ENCODE results near the gene LEPROT.

Gene LEPROT

DNA sequence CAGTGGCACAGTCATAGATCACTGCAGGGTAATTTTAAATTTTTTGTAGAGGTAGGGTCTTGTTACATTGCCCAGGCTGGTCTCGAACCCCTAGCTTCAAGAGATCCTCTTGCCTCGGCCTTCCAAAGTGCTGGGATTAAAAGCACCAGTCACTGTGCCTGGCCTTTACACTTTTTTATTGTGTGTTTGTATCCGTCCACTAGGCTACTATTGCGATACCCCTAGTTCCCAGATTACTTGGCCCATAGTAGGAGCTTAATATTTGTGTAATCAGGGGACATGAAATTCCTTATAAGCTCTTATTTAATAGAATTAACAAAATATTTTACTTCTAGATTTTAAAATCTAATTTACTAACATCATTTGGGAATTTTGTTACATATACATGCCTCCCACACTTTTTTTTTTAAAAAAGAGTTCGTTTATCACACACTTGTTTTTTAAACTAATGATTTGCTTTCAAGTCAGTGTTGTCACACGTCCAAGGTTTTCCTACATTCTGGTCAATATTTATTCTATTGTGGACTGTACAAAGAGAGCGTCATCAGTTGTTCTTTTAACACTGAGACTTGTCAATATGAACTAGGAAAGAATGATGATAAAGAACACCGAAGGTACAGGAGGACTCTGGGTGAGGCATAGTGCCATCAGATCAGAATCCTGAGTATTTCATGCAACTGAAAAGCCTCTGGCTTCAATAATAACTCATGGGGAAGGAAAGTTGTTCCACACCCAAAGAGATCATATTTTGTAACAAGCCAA is 63.7 kb downstream of the LEPROT start:
- H3K4me3 ChIP-seq (ENCODE audit: low read depth, low read length): no peak overlapping the region
- TF ChIP-seq CTCF (conservative IDR thresholded peaks at IDR 0.05; ENCODE audit: low read depth, low read length): no peak
- no peak for DNase-seq (ENCODE audit: low read depth)

Data from choroid plexus epithelial cell (primary cell).